ENCODE data around the gene NT5DC4. TPM values are rescaled to one million over a fixed set of nuclear protein-coding genes. Genes with fewer than 3 reads are reported as not detected.

NT5DC4 gene
- total and polyA plus RNA-seq, 2 of the 4 experiments (the other 2 are of a cell fraction) = not detected

DNA sequence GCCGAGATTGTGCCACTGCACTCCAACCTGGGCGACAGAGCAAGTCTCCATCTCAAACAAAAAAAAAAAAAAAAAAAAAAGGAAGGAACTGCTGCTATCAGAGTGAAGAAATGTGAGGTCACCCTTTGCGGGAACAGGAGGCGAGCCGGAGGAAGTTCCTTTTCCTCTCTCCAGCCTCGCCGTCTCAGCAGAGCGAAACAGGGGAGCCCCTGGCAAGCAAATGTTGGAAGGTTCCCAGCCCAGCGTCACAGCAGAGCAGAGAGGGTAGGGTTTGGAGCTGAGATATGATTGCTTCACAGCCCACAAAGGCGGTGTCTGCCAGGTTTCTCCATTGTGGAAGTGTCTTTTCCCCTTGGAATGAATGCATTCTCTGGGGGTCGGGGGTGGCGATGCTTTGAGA is 46.6 kb upstream of the NT5DC4 start:
- no peak overlapping the region for H2BK5ac ChIP-seq (ENCODE audit: low read depth, low read length, poor library complexity, severe bottlenecking)
- H4K5ac ChIP-seq (ENCODE audit: low read depth, low read length) = no peak overlapping the region
- H3K4ac ChIP-seq (ENCODE audit: low read depth, low read length) = no peak overlapping the region
- dilution Hi-C loops (cut with HindIII; ENCODE audit: low sequenced_read_pairs, unreplicated experiment) = no loop called here
- no peaks in the 10 kb centered on the region for H3K9me3 ChIP-seq (ENCODE audit: control insufficient read depth, insufficient read depth, low read length)
- H3K9ac ChIP-seq (ENCODE audit: low read depth, low read length) = no peak overlapping the region
- H2AK9ac ChIP-seq (replicated peaks; ENCODE audit: low read depth, low read length, poor library complexity) = no peak overlapping the region
- ChIA-PET POLR2A (ENCODE audit: unreplicated experiment) (no interaction called here), CTCF (no interaction called here)
- H3K36me3 ChIP-seq (ENCODE audit: control insufficient read depth, insufficient read depth, low read length) = no peaks in the 10 kb centered on the region
- WGBS, 2 experiments (ENCODE audit: extremely low coverage in 2 of 2, insufficient read length in 1 of 2) = 90% methylated on average over 2 of the region's 12 CpGs; no CpG with 5 or more reads in 1 of the 2 experiments
- intact Hi-C loops (cut with micrococcal nuclease) = no loop called here
- H3K4me1 ChIP-seq (ENCODE audit: control insufficient read depth, insufficient read depth, low read length) = no peaks in the 10 kb centered on the region
- in situ Hi-C loops (cut with MboI; ENCODE audit: low sequenced_read_pairs) = no loop called here
- H3K23ac ChIP-seq (ENCODE audit: low read depth, low read length) = no peak overlapping the region
- H3K56ac ChIP-seq (ENCODE audit: extremely low read depth, insufficient read depth, low read length) = no peak overlapping the region
- no TSS peak for BruUV-seq (replicated peaks)
- H3K27ac ChIP-seq (ENCODE audit: insufficient read depth, low read length) = no peak overlapping the region
- no peak overlapping the region for H2BK20ac ChIP-seq (ENCODE audit: low read depth, low read length)
- no peaks in the 10 kb centered on the region for H3K9me1 ChIP-seq (ENCODE audit: insufficient read depth, low read length)
- no peaks in the 10 kb centered on the region for H4K20me1 ChIP-seq (ENCODE audit: insufficient read depth, low read length)
- H3K79me1 ChIP-seq (ENCODE audit: low read depth in 1 of 2, low read length in 2 of 2) = no peaks in the 10 kb centered on the region
- DNase-seq (no peak), ATAC-seq (ENCODE audit: low read depth) (no peak)
- no peak overlapping the region for H4K8ac ChIP-seq (ENCODE audit: low read depth in 2 of 2, low read length in 2 of 2)
- peak overlapping the region; percentile 58 for H2AFZ ChIP-seq (replicated peaks; ENCODE audit: low read length, poor library complexity)
- no peaks in the 10 kb centered on the region for H3K27me3 ChIP-seq (ENCODE audit: control insufficient read depth, insufficient read depth, low read length)
- no peak overlapping the region for H3K4me3 ChIP-seq (ENCODE audit: insufficient read depth, low read depth, low read length)
- no peak overlapping the region for H3K4me2 ChIP-seq (ENCODE audit: low read depth, low read length)
- no peak overlapping the region for H2AK5ac ChIP-seq (ENCODE audit: low read depth, low read length)
- no peak overlapping the region for H3K14ac ChIP-seq (replicated peaks; ENCODE audit: low read depth, low read length)
- no peak overlapping the region for H2BK120ac ChIP-seq (ENCODE audit: low read depth, low read length)
- no peak overlapping the region for H4K91ac ChIP-seq (ENCODE audit: insufficient read depth, low read depth, low read length)
- TF ChIP-seq, protein P1, sequence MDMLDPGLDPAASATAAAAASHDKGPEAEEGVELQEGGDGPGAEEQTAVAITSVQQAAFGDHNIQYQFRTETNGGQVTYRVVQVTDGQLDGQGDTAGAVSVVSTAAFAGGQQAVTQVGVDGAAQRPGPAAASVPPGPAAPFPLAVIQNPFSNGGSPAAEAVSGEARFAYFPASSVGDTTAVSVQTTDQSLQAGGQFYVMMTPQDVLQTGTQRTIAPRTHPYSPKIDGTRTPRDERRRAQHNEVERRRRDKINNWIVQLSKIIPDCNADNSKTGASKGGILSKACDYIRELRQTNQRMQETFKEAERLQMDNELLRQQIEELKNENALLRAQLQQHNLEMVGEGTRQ (IDR thresholded peaks at IDR 0.05; ENCODE audit: low read depth, low read length) = no peak
- TF ChIP-seq POLR2A (IDR thresholded peaks at IDR 0.05; ENCODE audit: low read depth, low read length) (no peak), MAFK (IDR thresholded peaks at IDR 0.05; ENCODE audit: low read depth, low read length) (no peak)
- TF ChIP-seq, protein P2, sequence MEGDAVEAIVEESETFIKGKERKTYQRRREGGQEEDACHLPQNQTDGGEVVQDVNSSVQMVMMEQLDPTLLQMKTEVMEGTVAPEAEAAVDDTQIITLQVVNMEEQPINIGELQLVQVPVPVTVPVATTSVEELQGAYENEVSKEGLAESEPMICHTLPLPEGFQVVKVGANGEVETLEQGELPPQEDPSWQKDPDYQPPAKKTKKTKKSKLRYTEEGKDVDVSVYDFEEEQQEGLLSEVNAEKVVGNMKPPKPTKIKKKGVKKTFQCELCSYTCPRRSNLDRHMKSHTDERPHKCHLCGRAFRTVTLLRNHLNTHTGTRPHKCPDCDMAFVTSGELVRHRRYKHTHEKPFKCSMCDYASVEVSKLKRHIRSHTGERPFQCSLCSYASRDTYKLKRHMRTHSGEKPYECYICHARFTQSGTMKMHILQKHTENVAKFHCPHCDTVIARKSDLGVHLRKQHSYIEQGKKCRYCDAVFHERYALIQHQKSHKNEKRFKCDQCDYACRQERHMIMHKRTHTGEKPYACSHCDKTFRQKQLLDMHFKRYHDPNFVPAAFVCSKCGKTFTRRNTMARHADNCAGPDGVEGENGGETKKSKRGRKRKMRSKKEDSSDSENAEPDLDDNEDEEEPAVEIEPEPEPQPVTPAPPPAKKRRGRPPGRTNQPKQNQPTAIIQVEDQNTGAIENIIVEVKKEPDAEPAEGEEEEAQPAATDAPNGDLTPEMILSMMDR (conservative IDR thresholded peaks at IDR 0.05; ENCODE audit: low read depth, low read length) = no peak
- TF ChIP-seq, protein P3, sequence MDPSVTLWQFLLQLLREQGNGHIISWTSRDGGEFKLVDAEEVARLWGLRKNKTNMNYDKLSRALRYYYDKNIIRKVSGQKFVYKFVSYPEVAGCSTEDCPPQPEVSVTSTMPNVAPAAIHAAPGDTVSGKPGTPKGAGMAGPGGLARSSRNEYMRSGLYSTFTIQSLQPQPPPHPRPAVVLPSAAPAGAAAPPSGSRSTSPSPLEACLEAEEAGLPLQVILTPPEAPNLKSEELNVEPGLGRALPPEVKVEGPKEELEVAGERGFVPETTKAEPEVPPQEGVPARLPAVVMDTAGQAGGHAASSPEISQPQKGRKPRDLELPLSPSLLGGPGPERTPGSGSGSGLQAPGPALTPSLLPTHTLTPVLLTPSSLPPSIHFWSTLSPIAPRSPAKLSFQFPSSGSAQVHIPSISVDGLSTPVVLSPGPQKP (IDR thresholded peaks at IDR 0.05; ENCODE audit: borderline replicate concordance, low read depth, low read length) = no peak
- H2BK15ac ChIP-seq (ENCODE audit: low read depth, low read length) = no peak overlapping the region
- no peak overlapping the region for H3K18ac ChIP-seq (ENCODE audit: low read depth, low read length)

Measured in IMR-90 (cell line).